H1 (cell line): Measurements from ENCODE around the gene NOC2L. TPM values are rescaled to one million over a fixed set of nuclear protein-coding genes. Genes with fewer than 3 reads are reported as not detected.

ENCODE experiments used
- CHD1 ChIP-seq: IDR thresholded peaks from 2 replicates; pipeline ENCODE4 v1.6.1; 2012; ENCODE audit warnings: low read depth, low read length, improper control_type of control experiment
- CHD2 ChIP-seq: IDR thresholded peaks from 2 replicates; pipeline ENCODE4 v1.6.1; 2012; ENCODE audit warnings: low read length, improper control_type of control experiment
- FOSL1 ChIP-seq: IDR thresholded peaks from 2 replicates; pipeline ENCODE4 v1.6.1; 2011; ENCODE audit warnings: mild to moderate bottlenecking, low read depth, low read length, moderate library complexity; ENCODE audit not compliant: insufficient read depth
- GTF2F1 ChIP-seq: IDR thresholded peaks from 2 replicates; pipeline ENCODE4 v1.6.1; 2012; ENCODE audit warnings: low read depth, low read length, improper control_type of control experiment, borderline replicate concordance
- JUN ChIP-seq: IDR thresholded peaks from 2 replicates; pipeline ENCODE4 v1.6.1; 2011; ENCODE audit warnings: low read depth, mild to moderate bottlenecking, improper control_type of control experiment, low read length
- SAP30 ChIP-seq: fragments of 300-600 bp; sonication (generic); IDR thresholded peaks from 2 replicates; pipeline ENCODE4 v1.7.1; 2012; ENCODE audit warnings: low read length, moderate library complexity, mild to moderate bottlenecking, inconsistent platforms; ENCODE audit not compliant: insufficient read depth, insufficient replicate concordance
- SIN3A ChIP-seq, 2 experiments: IDR thresholded peaks in 1 of 2; conservative IDR thresholded peaks in 1 of 2; 2 replicates each; pipeline ENCODE4 v1.6.1; 2011 to 2012; ENCODE audit warnings: low read length in 2 of 2, improper control_type of control experiment in 1 of 2, low read depth in 1 of 2, mild to moderate bottlenecking in 1 of 2
- SUZ12 ChIP-seq: fragments of 200-600 bp; sonication (generic); IDR thresholded peaks from 2 replicates; pipeline ENCODE4 v1.6.1; 2012; ENCODE audit warnings: mild to moderate bottlenecking, inconsistent platforms, low read length, moderate library complexity, mixed read lengths
- polyA plus RNA-seq, 7 experiments: library from polyadenylated mRNA; depleted of rRNA in 3 of 7; stranded (reverse) in 5 of 7; unstranded in 2 of 7; fragments of >200 nt in 5 of 7; fragments of 200-250 nt in 2 of 7; gene quantifications; 1 replicate in 5 of 7; 2 replicates in 1 of 7; 4 replicates in 1 of 7; pipeline versions ENCODE4 v1.2.1 to v1.2.3, GENCODE V29; 2011 to 2013; ENCODE audit warnings: missing spikeins in 2 of 7, mixed read lengths in 2 of 7
- total RNA-seq: library from RNA; stranded (reverse); fragmentation: NEBNext Ultra II Directional; extraction: Animal tissue kit (Norgen Biotek cat#: 25700); gene quantifications from 2 replicates; pipeline ENCODE4 v1.2.1, GENCODE V29; 2021
- TF ChIP-seq, protein P1 (sequence below), 3 experiments: IDR thresholded peaks; 1 replicate in 2 of 3; 2 replicates in 1 of 3; pipeline versions ENCODE4 v1.5.1 to v1.6.1; 2011; ENCODE audit warnings: low read length in 3 of 3, mild to moderate bottlenecking in 3 of 3, inconsistent platforms in 2 of 3, low read depth in 1 of 3, moderate library complexity in 1 of 3; ENCODE audit not compliant: insufficient read depth in 1 of 3; ENCODE audit errors: control extremely low read depth in 1 of 3
- TF ChIP-seq, protein P2 (sequence below): IDR thresholded peaks from 2 replicates; pipeline ENCODE4 v1.6.1; 2012; ENCODE audit warnings: low read length, inconsistent platforms

The NOC2L gene
- total and polyA plus RNA-seq, 2 of the 8 experiments (the other 6 are each of a cell fraction or from before 2014, with no cell fraction given), result 74.7 to 130 TPM

DNA sequence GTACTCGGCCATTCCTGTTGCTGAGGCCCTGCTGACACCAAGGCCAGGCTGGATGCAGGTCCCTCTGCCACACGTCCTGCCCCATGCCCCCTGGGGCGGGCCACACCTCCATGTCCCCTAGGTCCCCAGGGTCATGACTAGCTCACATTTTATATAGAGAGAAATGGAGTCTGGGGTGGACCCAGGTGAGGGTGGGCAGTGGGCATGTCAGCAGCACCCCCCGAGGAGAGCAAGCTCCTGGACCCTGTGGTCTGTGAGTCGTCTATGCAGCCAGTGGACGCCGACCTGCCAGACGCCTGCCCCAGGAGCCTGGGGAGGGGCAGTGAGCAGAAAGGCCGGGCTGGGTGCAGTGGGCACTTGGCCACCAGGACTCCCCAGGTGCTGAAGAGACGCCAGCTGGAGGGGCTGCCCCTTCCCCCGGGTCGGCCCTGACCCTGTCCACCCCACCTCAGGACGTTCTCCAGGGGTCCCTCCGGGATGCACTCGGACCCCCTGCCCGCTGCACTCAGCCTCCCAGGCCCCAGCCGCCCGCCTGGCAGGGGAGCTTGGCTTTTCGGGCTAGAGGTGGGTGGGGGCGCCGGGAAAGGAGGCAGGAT is 19.4 kb downstream of the NOC2L start (continued):
- TF ChIP-seq, protein P1, sequence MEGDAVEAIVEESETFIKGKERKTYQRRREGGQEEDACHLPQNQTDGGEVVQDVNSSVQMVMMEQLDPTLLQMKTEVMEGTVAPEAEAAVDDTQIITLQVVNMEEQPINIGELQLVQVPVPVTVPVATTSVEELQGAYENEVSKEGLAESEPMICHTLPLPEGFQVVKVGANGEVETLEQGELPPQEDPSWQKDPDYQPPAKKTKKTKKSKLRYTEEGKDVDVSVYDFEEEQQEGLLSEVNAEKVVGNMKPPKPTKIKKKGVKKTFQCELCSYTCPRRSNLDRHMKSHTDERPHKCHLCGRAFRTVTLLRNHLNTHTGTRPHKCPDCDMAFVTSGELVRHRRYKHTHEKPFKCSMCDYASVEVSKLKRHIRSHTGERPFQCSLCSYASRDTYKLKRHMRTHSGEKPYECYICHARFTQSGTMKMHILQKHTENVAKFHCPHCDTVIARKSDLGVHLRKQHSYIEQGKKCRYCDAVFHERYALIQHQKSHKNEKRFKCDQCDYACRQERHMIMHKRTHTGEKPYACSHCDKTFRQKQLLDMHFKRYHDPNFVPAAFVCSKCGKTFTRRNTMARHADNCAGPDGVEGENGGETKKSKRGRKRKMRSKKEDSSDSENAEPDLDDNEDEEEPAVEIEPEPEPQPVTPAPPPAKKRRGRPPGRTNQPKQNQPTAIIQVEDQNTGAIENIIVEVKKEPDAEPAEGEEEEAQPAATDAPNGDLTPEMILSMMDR (IDR thresholded peaks at IDR 0.05; ENCODE audit: control extremely low read depth in 1 of 3, insufficient read depth in 1 of 3, low read depth in 1 of 3, low read length in 3 of 3), result no peak
- no peak for TF ChIP-seq SUZ12
- TF ChIP-seq, protein P2, sequence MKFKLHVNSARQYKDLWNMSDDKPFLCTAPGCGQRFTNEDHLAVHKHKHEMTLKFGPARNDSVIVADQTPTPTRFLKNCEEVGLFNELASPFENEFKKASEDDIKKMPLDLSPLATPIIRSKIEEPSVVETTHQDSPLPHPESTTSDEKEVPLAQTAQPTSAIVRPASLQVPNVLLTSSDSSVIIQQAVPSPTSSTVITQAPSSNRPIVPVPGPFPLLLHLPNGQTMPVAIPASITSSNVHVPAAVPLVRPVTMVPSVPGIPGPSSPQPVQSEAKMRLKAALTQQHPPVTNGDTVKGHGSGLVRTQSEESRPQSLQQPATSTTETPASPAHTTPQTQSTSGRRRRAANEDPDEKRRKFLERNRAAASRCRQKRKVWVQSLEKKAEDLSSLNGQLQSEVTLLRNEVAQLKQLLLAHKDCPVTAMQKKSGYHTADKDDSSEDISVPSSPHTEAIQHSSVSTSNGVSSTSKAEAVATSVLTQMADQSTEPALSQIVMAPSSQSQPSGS, result no peak
- TF ChIP-seq CHD1, result no peak
- no peak for TF ChIP-seq SAP30
- TF ChIP-seq JUN, result no peak
- no peak for TF ChIP-seq FOSL1
- TF ChIP-seq GTF2F1, result no peak
- no peak for TF ChIP-seq CHD2
- no peak for TF ChIP-seq SIN3A (conservative IDR thresholded peaks at IDR 0.05 in 1 of 2, IDR thresholded peaks at IDR 0.05 in 1 of 2; ENCODE audit: low read depth in 1 of 2, low read length in 2 of 2)
